BJ (cell line): Measurements from ENCODE around the gene CALY. TPM values are rescaled to one million over a fixed set of nuclear protein-coding genes. Genes with fewer than 3 reads are reported as not detected.

Experiments used
- CTCF ChIA-PET: fragments of 350-600 bp; formaldehyde crosslinking; extraction: SDS; loops from one replicate; lab custom pipeline; 2021; ENCODE audit warnings: antibody characterized with exemption, inconsistent platforms; lab: Yijun Ruan, JAX
- POLR2A ChIA-PET: fragments of 300-600 bp; sonication (Branson Sonifier 250); formaldehyde crosslinking; extraction: SDS; loops from one replicate; lab custom pipeline; 2021; ENCODE audit warnings: antibody characterized with exemption; lab: Charles Lee
- DNase-seq: peaks from one replicate; pipeline ENCODE4 v3.0.0-alpha.2; 2011; ENCODE audit warnings: low read depth
- H3K27me3 ChIP-seq: 2 replicates; pipeline ENCODE4 v1.6.0; 2011; ENCODE audit warnings: low read length; ENCODE audit not compliant: control insufficient read depth, insufficient read depth
- H3K36me3 ChIP-seq: 2 replicates; pipeline ENCODE4 v1.5.1; 2011; ENCODE audit warnings: low read length; ENCODE audit not compliant: control insufficient read depth, insufficient read depth
- H3K4me3 ChIP-seq: 2 replicates; pipeline ENCODE4 v1.5.1; 2011; ENCODE audit warnings: low read depth, mild to moderate bottlenecking, control low read depth, low read length
- polyA plus RNA-seq: library from polyadenylated mRNA; depleted of rRNA; stranded (reverse); fragments of >200 nt; gene quantifications from 2 replicates; pipeline ENCODE4 v1.2.3, GENCODE V29; 2011
- TF ChIP-seq, protein P1 (sequence below): IDR thresholded peaks from 2 replicates; pipeline ENCODE4 v1.5.1; 2011; ENCODE audit warnings: low read depth, mild to moderate bottlenecking, control low read depth, inconsistent platforms, low read length, moderate library complexity; ENCODE audit not compliant: insufficient read depth

CALY gene
- polyA plus RNA-seq, 1 experiment, result 0.91 TPM

DNA sequence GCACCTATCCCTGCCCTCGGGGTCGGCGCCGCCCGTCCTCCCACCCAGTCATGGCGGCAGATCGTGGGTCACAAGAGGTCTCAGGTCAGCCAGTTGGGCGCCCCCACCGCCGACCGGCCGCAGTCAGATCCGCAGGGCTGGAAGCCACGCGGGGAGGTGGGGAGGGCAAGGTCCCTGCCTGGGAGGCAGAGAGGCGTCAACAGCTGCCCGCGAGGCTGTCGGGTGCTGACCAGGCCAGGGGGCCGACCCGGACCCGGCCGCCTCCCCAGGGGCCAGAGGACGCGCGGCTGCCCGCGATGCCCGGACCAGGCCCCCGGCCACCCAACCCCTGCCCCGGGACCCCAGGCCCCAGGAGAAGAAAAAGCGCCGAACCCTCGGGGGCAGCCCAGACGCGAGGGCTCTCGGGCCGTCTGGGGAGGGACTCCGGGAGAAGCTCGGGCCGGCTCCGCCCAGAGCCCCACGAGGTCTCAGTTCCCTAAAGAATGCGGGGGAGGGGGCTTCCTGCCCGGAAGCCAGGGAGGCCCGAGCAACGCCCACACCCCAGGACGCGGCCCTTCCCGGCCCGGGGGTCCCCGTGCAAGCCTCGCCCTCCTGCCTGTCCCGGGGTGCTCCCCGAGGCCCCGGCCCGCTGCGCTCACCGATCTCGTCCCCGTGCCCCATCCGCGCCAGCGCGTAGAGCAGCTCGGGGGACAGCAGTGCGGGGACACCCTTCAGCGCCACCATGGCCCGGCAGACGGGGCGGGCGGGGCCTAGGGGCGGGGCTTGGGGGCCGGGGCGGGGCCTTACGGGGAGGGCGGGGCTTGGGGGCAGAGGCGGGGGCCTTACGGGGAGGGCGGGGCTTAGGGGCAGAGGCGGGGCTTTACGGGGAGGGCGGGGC, 20.8 kb upstream of the CALY start, which contains the start of gene FUOM:
Gene FUOM, minus strand, starts transcription at position 735 of the 877 bp plus-strand sequence. Its CDS starts 12 bp downstream, at position 723.
- DNase-seq, result no peak

DNA sequence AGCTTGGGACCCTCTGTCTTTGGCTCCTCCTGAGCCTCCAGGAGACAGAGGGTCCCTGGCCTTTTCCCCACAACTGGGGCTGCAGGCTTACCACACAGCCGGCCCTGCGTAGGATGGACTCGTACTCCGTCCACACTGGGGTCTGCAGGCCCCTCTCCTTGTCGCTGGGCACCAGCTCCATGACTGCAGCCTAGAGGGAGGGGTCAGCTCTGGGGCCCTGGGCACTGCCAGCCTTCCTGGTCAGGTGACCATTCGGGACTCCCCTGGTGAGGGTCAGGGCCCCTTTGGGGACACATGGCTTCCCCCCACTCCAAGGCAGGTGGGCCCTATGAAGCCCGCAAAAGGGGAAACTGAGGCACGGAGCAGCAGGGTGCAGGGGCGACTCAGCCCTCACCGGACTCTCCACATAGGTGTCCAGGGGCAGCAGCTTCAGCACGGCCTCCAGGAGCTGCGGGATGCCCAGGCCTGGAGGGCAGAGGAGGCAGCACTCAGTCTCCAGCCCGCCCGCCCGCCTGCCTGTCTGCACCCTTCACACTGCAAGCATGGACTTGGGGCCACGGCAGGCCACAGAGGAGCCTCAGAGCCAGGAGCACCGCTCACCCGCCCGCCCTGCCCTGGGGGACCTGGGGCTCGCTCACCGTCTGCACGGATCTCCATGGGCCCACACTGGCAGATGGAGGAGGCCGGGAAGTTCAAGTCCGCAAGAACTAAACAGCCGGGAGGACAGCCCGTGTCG, 20.0 kb upstream of the CALY start:
- no peaks in the 10 kb centered on the region for H3K27me3 ChIP-seq
- TF ChIP-seq, protein P1, sequence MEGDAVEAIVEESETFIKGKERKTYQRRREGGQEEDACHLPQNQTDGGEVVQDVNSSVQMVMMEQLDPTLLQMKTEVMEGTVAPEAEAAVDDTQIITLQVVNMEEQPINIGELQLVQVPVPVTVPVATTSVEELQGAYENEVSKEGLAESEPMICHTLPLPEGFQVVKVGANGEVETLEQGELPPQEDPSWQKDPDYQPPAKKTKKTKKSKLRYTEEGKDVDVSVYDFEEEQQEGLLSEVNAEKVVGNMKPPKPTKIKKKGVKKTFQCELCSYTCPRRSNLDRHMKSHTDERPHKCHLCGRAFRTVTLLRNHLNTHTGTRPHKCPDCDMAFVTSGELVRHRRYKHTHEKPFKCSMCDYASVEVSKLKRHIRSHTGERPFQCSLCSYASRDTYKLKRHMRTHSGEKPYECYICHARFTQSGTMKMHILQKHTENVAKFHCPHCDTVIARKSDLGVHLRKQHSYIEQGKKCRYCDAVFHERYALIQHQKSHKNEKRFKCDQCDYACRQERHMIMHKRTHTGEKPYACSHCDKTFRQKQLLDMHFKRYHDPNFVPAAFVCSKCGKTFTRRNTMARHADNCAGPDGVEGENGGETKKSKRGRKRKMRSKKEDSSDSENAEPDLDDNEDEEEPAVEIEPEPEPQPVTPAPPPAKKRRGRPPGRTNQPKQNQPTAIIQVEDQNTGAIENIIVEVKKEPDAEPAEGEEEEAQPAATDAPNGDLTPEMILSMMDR, result no peak
- DNase-seq, result no peak
- peak overlapping the region; percentile 63 for H3K4me3 ChIP-seq
- ChIA-PET POLR2A (no interaction called here), CTCF (interaction anchor here (2.1 kb wide), 1 partner anchor 27 kb away, joined by 7 read pairs; no protein-coding TSS in a partner anchor)
- peaks cover 3% of the 10 kb centered on the region for H3K36me3 ChIP-seq

More for the DNA sequence above, 20.8 kb upstream of the CALY start, which contains the start of gene FUOM:
- Histone ChIP-seq H3K36me3 (peaks cover 3% of the 10 kb centered on the region), H3K4me3 (peak within 1 kb of the TSS; percentile 63), H3K27me3 (no peaks in the 10 kb centered on the region)
- CTCF ChIA-PET, result interaction anchor here (2.1 kb wide), 1 partner anchor 28 kb away, joined by 7 read pairs; no protein-coding TSS in a partner anchor
- POLR2A ChIA-PET, result no interaction called here
- TF ChIP-seq, protein P1, result no peak

DNA sequence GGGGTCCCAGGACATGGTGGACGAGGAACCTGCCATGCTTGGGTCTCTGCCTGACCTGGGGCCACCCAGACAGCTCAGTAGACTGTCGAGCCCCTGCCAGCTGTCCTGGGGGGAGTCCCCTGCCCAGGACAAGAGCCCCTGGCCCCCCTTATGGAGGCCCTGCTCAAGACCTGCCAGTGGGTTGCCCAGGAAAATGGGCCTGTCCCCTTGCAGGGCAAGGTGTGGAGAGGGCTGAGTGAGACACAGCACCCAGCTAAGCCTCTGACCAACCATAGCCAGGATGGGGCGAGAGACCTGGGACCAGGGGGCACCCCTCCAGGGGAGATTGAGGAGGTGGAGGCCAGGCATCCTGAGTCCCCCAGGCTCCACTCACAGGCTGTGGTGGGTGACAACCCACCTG, 19.3 kb upstream of the CALY start:
- TF ChIP-seq, protein P1, result no peak
- Histone ChIP-seq H3K36me3 (peaks cover 3% of the 10 kb centered on the region), H3K4me3 (no peak overlapping the region), H3K27me3 (no peaks in the 10 kb centered on the region)
- no peak for DNase-seq
- POLR2A ChIA-PET, result no interaction called here
- CTCF ChIA-PET, result interaction anchor here (2.1 kb wide), 1 partner anchor 26 kb away, joined by 7 read pairs; no protein-coding TSS in a partner anchor

DNA sequence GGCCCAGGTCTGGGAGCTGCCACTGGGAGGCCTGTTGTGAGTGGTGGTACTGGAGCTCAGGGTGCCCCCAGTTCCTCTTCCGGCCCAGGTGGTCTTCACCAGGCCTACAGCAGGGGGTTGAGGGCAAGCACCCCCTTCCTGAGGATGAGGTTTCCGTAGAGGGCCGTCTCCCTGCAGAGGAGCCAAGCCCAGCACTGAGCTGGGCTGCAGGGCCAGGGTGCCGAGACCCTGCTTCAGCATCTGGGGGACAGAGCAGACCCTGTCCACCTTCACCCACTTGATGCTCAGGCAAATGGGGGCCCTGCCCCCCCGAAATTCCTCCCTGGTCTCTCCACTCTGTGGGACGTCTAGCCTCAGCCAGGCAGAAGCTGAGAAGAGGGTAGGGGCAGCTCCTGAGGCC, 18.6 kb upstream of the CALY start:
- DNase-seq, result no peak
- Histone ChIP-seq H3K4me3 (no peak overlapping the region), H3K27me3 (no peaks in the 10 kb centered on the region), H3K36me3 (peaks cover 3% of the 10 kb centered on the region)
- TF ChIP-seq, protein P1, result no peak
- ChIA-PET CTCF (no interaction called here), POLR2A (no interaction called here)
